NCI-H510A treated with DMSO at 0.1 percent for 48 hours (cell line): ENCODE data around the gene GALNT7.
"Not testable (repeated sequence)": the region's sequence is repeated elsewhere in the genome, so short reads cannot be mapped to it uniquely, and the experiment has no call there.

Experiments used
- DNase-seq: peaks from one replicate; lab custom pipeline; 2025; lab: John Stamatoyannopoulos, UW

Gene GALNT7

GRCh38 chr4:173168396-173169177 lies at the start of gene GALNT7:
Gene GALNT7 (plus strand): TSS chr4:173168811. CDS start chr4:173168836, 25 bp downstream.
- peak; percentile 61 for DNase-seq

DNA sequence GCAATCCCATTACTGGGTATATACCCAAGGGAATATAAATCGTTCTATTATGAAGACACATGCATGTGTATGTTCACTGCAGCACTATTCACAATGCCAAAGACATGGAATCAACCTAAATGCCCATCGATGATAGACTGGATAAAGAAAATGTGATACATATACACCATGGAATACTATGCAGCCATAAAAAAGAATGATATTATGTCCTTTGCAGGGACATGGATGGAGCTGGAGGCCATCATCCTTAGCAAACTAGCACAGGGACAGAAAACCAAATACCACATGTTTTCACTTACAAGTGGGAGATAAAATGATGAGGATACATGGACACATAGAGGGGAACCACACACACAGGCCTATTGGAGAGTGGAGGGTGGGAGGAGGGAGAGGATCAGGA lies 49.8 kb upstream of the GALNT7 start:
- DNase-seq: not testable (repeated sequence)

GRCh38 chr4:173119818-173120217 lies 48.8 kb upstream of the GALNT7 start:
- DNase-seq: no peak

DNA sequence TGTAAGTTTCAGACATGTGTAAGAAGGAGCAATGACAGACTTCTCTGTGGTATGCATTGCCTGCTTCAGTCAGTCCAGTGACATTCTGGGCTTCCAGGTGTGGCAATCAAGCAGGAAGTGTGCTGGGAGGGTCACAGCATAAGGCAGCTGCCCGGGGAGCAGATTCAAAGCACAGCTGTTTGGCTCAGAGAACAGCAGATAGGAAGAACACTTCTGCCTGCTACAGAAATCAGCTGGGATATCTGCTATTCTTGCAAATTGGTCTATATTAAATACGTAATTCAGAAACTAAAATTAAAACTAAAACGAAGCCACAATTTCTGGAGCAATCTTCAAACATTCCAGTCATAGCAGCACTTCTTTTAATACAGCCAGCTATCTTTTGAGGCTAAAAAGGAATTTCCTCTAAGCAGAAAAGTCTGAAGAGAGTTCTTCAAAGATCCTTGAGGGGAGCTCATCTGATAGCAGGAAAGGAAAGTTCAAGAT lies 47.5 kb upstream of the GALNT7 start:
- DNase-seq: peak; percentile 64

- no peak for DNase-seq
Measured at GRCh38 chr4:173124209-173124865, 44.3 kb upstream of the GALNT7 start.

GRCh38 chr4:173125216-173125812 lies 43.3 kb upstream of the GALNT7 start:
- DNase-seq: no peak

- no peak for DNase-seq
Measured at GRCh38 chr4:173128199-173128890, 40.3 kb upstream of the GALNT7 start.

- DNase-seq: no peak
Measured at GRCh38 chr4:173130687-173131086, 37.9 kb upstream of the GALNT7 start.

DNA sequence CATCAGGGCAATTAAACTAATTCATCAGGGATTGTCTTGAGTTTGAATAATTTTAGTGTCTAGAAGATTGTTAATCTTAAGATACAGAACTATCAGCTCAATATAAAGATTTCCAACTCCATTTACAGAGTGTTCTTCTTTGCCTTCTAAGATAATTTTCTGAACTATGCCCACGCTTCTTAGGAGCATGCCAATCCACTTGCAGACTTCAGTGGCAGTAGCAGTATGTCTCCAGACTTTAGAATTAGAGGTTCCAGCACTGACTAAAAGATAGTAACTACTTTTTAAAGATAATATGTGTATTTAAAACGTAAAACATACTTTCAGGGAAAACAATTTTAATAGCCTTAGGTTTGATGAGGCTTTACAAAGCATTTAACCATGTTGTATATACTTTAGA lies 34.2 kb upstream of the GALNT7 start:
- no peak for DNase-seq

- DNase-seq: no peak
Measured at GRCh38 chr4:173135241-173135847, 33.3 kb upstream of the GALNT7 start.

DNA sequence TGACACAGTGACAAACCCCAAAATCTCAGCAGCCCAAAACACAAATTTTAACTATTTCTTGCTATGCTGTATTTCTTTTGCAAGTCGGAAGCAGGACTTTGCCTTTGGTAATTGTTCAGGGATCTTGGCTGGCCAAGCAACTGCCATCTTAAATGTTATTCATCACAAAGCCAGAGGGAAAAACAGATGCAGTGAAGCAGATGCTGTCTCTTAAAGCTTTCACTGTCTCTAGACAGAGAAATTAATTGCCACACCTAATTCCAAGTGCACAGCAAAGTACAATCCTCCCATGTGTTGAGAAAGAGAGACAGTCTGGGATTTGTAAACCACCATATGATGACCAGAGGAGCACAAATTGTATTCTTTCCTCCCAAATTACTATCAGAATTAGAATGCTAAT lies 30.0 kb upstream of the GALNT7 start:
- no peak for DNase-seq

DNA sequence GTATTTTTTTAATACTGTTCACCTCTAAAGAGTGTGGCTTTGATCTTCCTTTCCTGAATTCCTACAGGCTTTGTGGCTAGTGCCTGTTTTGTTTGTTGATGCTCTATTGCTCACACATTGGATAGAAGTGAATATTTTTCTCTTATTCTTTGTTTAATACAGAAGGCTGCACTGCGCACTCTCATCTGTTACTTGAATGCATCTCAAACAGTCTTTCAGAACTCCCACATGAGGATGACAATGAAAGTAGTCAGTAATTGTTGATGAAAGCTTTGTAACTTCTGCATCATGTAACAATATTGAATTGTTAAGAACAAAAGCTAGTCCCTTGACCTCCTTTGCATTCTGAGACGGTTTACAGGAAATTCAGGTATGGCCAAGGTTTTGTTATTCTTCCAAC lies 29.1 kb upstream of the GALNT7 start:
- DNase-seq: no peak

DNA sequence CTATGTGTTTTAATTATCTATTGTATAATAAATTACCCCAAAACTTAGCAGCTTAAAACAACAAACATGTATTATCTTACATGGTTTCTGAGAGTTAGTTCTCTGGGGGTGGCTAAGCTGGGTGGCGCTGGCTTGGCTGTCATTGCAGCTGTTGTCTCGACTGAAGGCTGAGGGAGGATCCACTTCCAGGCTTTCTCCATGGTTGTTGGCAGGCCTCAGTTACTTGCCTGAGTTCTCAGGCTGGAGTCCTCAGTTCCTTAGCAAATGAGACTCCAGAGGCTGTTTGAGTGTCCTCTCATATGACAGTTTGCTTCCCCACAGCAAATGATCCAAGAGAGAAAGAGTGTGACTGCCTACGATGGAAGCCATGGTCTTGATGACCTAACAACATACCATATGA lies 23.5 kb upstream of the GALNT7 start:
- no peak for DNase-seq

GRCh38 chr4:173146456-173146855 lies 22.2 kb upstream of the GALNT7 start:
- DNase-seq: no peak

DNA sequence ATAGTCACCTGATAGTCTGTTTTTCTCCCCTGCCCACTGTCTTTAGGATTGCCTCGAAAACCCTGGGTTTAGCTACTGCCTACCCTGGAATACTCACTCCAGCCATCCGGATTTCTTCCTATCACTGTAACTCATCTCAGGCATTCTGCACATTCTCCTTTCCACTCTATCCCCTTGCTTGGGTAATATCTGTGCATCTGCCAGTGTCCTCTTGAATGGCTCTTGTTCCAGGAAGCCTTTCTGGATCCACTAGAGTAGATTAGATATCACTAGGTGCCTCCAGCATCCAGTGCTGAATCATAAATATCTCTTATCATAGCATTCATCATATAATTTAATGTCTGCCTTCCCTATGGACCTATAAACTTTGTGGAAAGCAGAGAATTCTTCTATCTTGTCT lies 17.1 kb upstream of the GALNT7 start:
- DNase-seq: no peak

DNA sequence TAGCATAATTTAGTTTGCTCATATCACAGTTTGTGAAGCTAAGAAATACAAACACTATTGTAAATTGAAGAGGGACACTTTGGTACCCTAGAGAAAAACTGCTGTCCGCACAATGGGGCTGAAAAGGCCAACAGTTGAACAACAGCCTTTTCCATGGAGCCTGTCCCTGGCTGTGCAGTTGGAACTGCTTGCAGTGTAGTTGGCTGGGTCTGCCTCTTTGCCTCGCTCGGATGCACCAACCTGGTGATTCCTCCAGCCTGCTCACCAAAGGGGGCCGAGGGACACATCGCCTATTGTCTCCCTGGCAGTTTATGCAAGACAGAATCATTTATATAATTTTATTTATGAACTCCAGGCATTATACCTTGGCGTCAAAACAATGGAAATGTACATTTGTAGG lies 16.5 kb upstream of the GALNT7 start:
- no peak for DNase-seq

DNA sequence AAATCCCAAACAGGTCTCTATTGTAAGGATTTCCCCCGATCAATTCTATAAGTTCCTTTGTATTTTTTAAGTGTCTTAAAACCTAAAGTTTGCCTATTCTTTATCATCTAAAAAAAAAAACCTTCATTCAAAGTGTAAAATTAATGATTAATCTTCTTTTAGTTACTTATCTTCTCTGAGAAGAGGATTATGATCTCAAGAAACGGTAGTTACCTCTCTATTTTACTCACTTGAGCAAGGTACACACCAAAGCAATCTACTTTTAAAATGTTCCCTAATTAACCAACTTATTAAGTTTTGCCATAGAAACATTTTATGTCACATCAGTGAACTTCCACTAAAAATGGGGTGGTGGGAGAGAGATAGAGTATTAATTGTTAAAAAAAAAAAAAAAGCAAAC lies 15.2 kb upstream of the GALNT7 start:
- no peak for DNase-seq

- DNase-seq: no peak
Measured at GRCh38 chr4:173159791-173160190, 8.8 kb upstream of the GALNT7 start.

GRCh38 chr4:173160871-173161270 lies 7.7 kb upstream of the GALNT7 start:
- DNase-seq: no peak

DNA sequence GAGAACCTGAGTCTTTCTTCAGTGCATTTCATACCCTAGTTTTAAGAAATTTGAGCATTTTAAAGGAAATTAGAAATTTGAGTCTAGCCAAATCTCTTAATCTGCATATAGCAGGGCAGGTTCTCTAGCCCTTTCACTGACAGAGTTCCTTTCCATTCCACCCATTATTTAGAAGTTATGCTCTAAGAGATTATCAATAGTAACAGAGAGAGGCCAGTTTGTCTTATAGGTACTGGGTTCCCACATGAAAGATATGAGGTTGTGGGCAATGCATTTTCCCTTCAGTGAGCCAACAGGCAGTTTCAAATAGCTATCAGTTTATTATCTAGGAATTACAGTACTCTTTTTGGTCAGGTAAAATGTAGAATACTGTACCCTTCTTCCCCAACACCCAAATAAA lies 7.3 kb upstream of the GALNT7 start:
- no peak for DNase-seq

DNA sequence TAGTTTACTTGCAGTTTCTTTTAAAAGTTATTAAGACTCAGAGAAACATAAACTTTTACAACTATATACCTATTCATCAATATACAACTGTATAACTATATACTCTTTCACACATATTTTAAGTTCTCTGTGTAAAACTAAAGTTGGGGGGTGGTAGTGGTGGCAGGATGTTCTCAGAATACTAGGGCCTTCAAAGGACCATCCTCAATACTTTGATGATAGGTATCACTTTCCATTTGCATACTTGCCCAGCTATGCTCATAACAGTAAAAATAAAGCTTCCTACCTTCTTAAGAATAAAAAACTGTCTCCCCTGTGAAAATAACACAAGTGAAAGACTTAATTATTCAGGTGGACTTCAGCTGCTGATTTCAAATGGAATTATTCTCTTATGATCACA lies 2.9 kb upstream of the GALNT7 start:
- no peak for DNase-seq

DNA sequence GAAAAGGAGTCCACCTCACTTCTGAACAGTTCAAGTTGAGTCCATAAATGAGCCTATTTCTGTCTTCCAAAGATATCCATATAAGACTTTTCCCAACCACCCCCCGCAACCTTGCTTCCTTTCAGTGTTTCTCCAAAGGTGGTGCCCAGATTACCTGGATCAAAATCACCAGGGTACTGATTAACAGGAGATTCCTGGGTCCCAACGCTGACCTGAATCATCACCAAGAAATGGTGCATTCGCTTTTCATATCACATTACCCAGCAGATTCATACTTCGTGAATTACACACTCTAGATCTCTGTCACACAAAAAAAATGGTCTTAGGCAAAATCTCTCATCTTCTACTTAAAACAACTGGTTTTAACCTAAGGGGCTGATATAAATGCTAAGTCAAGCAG lies 2.1 kb upstream of the GALNT7 start:
- DNase-seq: no peak
